ENCODE results near the gene SNX9.

Gene SNX9

DNA sequence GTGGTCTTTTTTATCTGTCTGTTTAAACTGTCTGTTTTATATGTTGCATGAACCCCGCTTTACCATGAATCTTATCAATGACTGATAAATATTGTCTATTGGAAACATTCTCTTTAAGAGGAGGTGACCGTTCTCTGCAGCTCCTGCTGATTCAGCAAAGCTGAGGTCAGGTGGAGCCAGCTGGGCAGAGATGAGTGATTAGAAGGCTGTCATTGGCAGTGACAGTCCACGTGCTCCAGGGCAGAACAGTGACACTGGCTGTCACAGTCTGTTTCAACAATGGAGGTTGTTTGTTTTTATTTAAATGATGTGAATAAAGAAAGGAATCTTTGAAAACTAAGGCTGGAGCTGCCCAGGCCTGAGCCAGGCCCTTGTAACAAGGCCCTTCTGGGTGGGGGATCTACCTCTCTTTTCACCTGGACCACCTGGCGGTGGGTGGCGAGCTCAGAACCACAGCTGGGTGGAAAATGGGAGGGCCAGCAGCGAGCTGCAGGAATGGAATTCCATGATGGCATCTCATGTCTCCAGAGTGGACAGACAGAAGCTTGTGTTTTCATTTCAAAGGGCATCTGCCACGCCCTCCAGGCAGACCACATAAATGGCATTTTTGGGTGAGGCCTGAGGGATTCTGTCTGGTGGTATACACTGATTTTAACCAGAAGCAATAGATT lies 171.2 kb downstream of the SNX9 start:
- intact Hi-C loops (cut with DNase I): no loop called here
- peak in 39 of 42 donors; percentile 31 to 89 (median 69) for DNase-seq

Measured in head of caudate nucleus (tissue), 42 donors.